HG02884 (cell line): ENCODE data around the gene PRKN.

ENCODE experiments used
- ATAC-seq: cut with Tn5 transposase; IDR thresholded peaks from one replicate; pipeline ENCODE4 v1.9.1; 2021; ENCODE audit warnings: mild to moderate bottlenecking, moderate library complexity; ENCODE audit not compliant: unreplicated experiment

Gene PRKN

DNA sequence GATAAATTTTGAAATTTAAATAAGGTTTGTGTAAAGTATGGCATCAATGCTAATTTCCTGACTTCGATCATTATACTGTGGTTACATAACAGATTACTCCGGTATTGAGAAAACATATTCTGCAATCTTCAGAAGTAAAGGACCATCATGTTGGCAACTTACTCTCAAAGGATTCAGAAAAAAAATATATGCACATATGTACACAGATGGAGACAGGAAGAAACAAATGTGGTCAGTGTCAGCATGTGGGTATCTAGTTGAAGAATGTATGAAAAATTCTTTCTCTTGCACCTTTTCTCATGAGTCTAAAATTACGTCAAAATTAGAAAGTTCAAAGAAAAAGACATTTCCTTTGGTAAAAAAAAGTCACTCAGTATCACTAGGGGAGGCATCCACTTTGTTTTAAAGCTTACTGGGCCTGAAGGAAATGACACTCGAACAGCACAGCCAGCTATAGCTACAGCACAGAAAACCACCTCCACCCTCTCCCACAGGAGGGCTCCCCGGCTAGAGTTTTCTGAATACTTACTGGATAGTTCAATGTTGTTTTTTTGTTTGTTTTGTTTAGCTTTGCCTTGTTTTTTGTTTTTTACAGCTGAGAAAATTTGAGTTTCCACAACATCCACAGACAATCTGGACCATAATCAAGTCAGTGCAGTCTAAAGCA, 1136.5 kb downstream of the PRKN start:
- ATAC-seq = no peak

- no peak for ATAC-seq
These were observed 1140.7 kb downstream of the PRKN start for GRCh38 chr6:161586887-161587286.

DNA sequence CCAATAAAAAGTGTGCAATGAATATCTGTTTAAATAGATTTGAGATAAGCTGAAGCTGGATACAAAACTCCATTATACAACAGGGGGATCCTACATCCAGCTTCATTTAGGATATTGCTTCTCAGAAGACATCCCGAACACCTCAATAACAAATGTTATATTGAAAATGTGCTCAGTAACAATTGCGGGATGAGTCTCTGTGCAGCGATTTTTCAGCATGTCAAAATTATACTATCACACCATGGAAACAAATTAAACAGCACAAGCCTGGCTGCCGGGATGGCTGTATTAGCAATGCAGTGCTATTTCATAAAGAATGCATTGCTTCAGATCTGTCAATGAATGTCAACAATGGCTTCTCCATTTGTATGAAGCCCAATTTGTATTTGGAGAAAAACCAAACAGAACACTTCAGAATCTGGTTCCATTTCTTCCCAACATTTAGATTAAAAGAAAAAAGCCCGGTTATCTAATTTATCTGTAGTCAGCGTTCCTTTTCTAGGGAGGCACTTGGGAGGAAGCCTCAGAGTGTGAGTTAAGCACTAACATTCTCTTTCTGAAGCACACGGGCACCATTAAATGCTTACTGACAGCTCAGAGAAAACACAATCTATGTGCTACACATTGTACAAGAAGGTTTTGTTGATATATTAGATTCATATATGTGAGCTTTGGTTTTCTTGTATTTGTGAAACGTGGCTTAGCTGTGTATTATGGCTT, 1142.8 kb downstream of the PRKN start:
- no peak for ATAC-seq

DNA sequence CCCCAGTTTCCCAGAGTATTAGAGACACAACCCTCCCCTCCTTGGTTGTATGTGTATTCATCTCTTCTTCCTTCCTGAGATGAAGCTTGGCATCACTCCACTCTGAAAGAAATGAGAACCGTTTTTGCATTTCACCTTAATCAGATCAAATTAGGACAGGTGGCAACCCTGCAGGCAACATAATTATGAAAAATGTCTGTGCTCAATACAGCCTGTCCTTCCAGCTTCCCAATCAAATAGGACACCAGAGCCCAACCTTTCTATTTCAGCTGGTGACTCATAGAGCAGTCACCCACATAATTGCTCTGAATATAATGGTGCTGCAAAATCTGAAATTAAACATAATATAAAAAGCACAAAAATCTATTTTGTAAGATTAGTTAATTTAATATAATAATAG, 1143.5 kb downstream of the PRKN start:
- ATAC-seq = no peak

DNA sequence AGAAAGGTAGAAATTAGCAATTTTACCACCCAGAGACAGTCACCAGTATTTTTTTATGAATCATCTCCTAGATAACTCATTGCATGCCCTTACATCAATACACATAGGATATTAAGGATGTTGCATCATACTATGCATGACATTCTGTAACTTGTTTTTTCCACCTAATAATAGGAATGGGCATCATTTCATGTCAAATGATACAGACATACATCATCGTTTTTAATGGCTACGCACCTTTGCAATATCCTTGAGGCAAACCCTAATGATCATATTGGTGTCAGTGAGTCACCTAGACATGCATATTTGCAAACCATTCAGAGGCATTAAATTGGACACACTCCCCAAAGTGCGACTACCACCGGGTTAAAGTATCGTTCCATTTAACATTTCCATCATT, 1144.0 kb downstream of the PRKN start:
- ATAC-seq = no peak

- ATAC-seq = no peak
These were observed 1149.1 kb downstream of the PRKN start for GRCh38 chr6:161578478-161578877.

DNA sequence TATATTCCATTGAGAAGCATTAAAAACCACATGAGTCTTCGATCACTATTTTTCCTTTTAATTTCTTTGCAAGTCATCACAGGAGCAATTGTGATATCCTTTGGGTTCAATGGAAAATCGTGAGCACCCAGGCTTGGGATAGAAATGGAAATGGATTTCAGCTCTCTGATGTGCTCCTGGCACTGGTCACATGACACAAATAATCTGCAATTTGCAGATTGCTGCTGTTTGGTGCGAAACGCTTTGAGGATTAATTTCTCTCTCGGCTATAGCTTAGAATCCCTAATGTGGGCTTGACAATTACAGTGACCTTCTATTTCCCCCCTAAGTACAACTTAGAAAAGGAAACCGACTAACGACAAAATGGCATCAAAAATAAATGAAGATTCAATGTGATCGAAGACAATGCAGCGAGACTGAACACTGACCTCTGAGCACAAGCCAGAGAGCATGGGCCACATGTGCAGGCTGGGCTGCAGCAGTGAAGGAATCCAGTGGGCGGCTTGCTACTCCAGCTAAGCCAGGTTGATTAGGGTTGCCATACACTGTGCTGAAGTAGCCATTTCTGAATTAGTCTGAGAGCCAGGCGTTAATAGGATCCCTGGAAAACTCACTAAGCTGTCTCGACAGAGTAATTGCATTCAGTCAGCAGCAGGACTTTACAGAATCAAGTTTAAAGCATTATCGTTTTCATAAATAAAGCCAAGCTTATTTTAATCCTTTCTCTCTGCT, 1151.9 kb downstream of the PRKN start:
- no peak for ATAC-seq

DNA sequence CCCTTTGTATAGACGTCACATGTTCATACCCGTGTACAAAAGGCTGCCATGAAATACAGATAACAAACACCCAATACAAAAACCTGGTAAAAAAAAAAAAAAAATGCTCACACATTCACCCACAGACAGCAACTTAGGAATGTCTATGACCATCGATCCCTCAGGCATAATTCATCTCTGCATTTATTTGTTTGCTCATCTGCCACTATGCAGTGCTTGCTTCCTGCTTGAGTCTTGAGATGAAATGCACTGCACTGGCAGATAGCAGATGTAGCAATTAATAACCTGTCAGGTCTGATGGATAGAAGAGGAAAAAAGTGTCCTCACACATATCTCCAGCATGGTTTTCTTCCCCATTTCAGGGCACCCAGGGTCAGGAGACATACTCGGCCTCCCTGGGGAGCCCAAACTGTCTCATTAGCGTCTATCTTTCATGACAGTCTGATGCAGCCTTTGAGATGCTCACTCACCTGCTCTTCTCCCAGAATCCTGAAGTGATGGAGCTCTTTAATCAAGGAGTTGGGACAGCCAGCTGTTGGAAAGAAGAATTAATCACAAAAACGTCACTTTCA, 1158.6 kb downstream of the PRKN start:
- no peak for ATAC-seq

- ATAC-seq = no peak
These were observed 1162.6 kb downstream of the PRKN start for GRCh38 chr6:161564952-161565351.

DNA sequence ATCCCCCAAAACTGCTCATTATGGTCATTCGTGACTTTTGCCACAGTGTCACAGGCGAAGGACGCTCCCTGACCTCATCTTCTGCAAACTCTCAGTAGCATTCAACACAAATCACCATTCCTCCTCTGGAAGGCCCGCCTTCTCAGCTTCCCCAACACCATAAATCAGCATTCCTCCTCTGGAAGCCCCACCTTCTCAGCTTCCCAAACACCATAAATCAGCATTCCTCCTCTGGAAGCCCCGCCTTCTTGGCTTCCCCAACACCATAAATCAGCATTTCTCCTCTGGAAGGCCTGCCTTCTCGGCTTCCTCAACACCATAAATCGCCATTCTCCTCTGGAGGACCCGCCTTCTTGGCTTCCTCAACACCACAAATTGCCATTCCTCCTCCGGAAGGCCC, 1165.7 kb downstream of the PRKN start:
- ATAC-seq = no peak

DNA sequence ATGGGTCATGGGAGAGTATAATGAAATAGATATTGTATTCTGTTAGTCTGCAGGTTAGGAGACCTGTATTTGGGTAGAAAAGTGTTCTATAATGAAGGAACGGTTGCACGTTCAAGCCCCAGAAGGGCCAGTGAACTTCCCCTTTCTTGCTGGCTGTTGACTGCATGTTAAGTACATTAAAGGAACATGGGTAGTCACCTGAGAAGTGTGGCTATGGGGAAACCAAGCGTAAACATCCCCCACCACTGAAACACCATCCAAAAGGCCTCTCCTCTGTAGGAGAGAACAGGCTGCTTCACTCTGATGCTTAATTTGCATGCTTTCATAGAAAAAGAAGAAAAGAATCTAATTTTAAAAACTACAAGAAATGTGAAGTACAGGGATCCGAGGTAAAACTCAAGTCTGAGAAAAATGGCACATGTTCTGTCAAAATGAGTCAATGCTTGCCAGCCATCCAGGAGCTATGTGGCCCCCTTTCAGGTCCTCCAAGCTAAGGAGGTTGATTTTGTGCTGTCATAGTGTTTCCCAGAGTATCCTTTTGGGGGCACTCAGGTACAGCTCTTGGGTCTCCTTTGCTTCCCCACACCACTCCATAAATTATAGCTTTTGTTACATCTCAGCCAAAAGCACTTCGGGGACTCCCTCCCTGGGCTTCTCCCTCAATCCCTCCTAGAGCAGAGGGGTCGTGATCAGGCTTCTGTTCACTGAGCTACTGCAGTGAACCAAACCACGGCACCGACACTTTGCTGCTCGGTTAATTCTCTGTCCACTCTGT, 1170.0 kb downstream of the PRKN start:
- no peak for ATAC-seq

- ATAC-seq = no peak
These were observed 1172.7 kb downstream of the PRKN start for GRCh38 chr6:161554883-161555282.

DNA sequence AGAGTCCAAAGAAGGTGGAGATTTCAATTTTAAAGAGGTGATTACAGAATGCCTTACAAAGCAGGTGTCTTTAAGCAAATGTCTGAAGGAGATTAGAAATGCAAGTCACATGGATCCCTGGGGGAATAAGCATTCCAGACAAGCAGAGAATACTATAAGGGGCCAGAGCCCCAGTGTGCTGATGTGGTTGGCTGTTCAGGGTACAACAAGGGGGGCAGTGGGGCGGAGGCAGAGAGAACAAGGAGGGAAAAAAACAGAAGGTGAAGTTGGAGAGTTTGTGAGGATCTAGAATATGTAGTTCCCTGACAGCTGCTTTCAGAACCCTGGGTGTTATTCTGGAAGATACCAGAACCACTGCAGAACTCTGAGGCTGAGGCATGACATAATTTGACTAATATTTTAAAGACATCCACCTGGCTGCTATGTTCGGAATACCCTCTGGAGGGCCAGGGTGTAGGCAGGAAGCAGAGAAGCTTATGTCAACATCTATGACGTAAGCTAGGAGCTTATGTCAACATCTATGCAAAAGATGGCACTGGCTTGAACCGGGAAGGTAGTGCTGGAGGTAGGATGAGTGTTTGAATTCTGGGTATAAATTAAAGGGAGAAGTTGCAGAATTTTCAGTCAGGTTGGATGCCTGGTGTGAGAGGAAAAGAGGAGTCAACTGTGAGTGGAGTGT, 1177.5 kb downstream of the PRKN start:
- ATAC-seq = no peak

DNA sequence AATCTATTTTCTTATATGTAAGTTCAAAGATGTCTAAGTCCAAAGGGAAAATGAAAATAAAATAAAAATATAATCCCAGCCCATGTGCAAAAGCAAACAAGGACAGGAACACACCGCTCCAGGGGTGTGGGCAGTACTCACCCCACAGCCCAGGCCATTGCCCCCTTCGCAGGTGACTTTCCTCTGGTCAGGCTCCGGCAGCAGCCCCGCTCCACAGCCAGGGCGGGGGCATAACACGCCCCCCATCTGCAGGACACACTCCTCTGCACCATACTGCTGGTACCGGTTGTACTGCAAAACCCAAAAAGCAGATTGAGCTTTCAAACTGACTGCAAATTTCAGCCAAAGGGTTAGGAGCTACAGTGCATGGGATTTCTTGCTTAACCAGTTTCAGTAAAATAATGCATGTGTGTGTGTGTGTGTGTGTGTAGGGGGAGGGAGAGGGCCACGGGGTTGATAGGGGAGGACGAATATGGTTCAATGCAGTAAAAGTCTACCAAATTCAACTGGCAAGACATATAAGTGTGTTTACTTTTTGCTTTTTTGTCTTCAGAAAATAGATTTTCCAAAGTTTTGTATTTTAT, 1178.8 kb downstream of the PRKN start:
- ATAC-seq = no peak

GRCh38 chr6:161547617-161548016, 1179.9 kb downstream of the PRKN start:
- no peak for ATAC-seq

DNA sequence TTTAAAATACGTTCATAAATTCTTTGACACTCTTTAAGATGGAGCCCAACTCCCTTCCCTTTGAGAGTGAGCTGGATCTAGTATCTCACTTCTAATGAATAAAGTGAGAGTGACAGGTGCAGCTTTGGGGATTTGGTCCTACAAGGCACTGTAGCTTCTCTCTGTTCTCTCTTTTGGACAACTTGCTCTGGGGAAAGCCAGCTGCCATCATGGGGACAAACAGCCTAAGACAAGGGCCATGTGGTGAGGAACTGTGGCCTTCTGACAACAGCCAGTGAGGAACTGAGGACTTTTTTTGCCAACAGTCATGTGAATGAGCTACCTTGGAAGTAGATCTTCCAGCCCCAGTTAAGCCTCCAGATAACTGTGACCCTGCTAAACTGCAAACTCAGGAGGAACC, 1180.9 kb downstream of the PRKN start:
- no peak for ATAC-seq

- ATAC-seq = no peak
These were observed 1181.8 kb downstream of the PRKN start for GRCh38 chr6:161545741-161546140.

DNA sequence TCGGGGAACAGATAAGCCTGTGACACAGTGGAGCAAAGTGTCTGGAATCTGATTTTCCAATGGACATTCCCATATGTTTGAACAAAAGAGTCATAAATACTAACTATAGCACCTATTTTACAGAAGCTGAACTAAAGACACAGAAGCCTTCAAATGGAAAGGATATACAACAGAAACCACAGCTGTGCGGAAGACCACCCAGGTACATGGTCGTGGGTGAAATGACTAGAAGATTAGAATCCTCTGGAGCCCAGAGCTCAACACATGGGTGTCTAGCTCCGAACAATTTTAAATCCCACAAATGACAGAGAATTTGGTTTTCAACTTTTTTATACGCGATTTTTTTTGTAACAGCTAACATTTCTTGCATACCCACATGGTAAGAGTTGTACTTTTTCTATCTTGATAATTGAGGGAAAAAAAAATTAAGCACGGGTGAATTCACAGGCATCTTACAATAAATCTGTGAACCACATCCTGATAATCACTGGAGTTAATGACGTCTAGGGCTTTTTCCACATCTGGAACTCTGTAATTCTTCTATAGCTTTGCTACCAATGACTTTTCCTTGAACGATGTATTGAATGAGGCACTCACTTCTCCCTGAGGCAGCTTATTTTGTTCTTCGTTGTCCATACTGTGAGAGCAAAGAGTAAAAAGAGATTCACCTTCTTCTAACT, 1182.6 kb downstream of the PRKN start:
- no peak for ATAC-seq

GRCh38 chr6:161543684-161544309, 1183.8 kb downstream of the PRKN start:
- peak; percentile 79 for ATAC-seq
